GM23338 (cell line): Measurements from ENCODE around the gene FBXL17.

ENCODE experiments used
- CREB1 ChIP-seq: fragments of 250-450 bp; sonication (Bioruptor Pico); IDR thresholded peaks from 2 replicates; pipeline ENCODE4 v1.5.0; 2020; ENCODE audit warnings: low read depth, mild to moderate bottlenecking, moderate library complexity
- CTCF ChIP-seq, 2 experiments: fragments of 200-600 bp in 1 of 2; sonication (generic) in 1 of 2; conservative IDR thresholded peaks; 2 replicates each; pipeline versions ENCODE4 v1.5.1 to v1.6.1; 2016 to 2017; ENCODE audit warnings: antibody characterized with exemption in 2 of 2, low read depth in 2 of 2, mild to moderate bottlenecking in 2 of 2, moderate library complexity in 1 of 2
- ETS1 ChIP-seq: IDR thresholded peaks from 2 replicates; pipeline ENCODE4 v1.6.1; 2016; ENCODE audit warnings: antibody characterized with exemption
- EZH2 ChIP-seq: fragments of 200-600 bp; sonication (generic); IDR thresholded peaks from one replicate; pipeline ENCODE4 v1.8.0; 2017; ENCODE audit warnings: antibody characterized with exemption, mild to moderate bottlenecking, low read depth; ENCODE audit not compliant: unreplicated experiment
- EZH2phosphoT487 ChIP-seq: fragments of 200-600 bp; sonication (generic); IDR thresholded peaks from one replicate; pipeline ENCODE4 v1.8.1; 2018; ENCODE audit warnings: antibody characterized with exemption; ENCODE audit not compliant: unreplicated experiment
- JUNB ChIP-seq: IDR thresholded peaks from one replicate; pipeline ENCODE4 v1.6.1; 2016; ENCODE audit warnings: antibody characterized with exemption; ENCODE audit not compliant: unreplicated experiment
- NANOG ChIP-seq: IDR thresholded peaks from 2 replicates; pipeline ENCODE4 v1.6.1; 2016; ENCODE audit warnings: antibody characterized with exemption, borderline replicate concordance
- POLR2AphosphoS5 ChIP-seq: IDR thresholded peaks from 2 replicates; pipeline ENCODE4 v1.6.1; 2016; ENCODE audit warnings: antibody characterized with exemption, low read depth
- REST ChIP-seq: IDR thresholded peaks from one replicate; pipeline ENCODE4 v1.6.1; 2018; ENCODE audit warnings: antibody characterized with exemption; ENCODE audit not compliant: unreplicated experiment
- STAT1 ChIP-seq: IDR thresholded peaks from one replicate; pipeline ENCODE4 v1.6.1; 2016; ENCODE audit warnings: antibody characterized with exemption; ENCODE audit not compliant: unreplicated experiment
- ZNF114 ChIP-seq: fragments of 250-450 bp; sonication (Bioruptor Pico); IDR thresholded peaks from 2 replicates; pipeline ENCODE4 v1.5.0; 2020; ENCODE audit warnings: mild to moderate bottlenecking, moderate library complexity

- TF ChIP-seq CTCF (conservative IDR thresholded peaks at IDR 0.05; ENCODE audit: low read depth in 2 of 2) (no peak), CREB1 (CRISPR knock-in tag) (no peak), POLR2AphosphoS5 (no peak), REST (no peak), EZH2 (no peak), JUNB (no peak), ETS1 (no peak), EZH2phosphoT487 (no peak), NANOG (no peak), ZNF114 (CRISPR knock-in tag) (no peak), STAT1 (no peak)
Observed at GRCh38 chr5:108201721-108202120, 180.2 kb downstream of the FBXL17 start.
